Bronchial epithelial cell (primary cell): ENCODE results near the gene KIRREL1. TPM values are rescaled to one million over a fixed set of nuclear protein-coding genes. Genes with fewer than 3 reads are reported as not detected.
A peak's percentile ranks its signal among the peaks of the same experiment; 100 is the strongest.

Experiments used
- DNase-seq: peaks from one replicate; pipeline ENCODE4 v3.0.0-alpha.2; 2010; ENCODE audit warnings: low read depth
- FAIRE-seq: peaks from 2 replicates; lab custom pipeline; 2011; peaks lifted over from hg19 to GRCh38; lab: Jason Lieb, UNC
- H3K27me3 ChIP-seq: 2 replicates; pipeline ENCODE4 v1.5.1; 2011; ENCODE audit warnings: low read length; ENCODE audit not compliant: control insufficient read depth, insufficient read depth
- H3K36me3 ChIP-seq: 2 replicates; pipeline ENCODE4 v1.5.1; 2011; ENCODE audit warnings: low read length; ENCODE audit not compliant: control insufficient read depth, insufficient read depth
- H3K4me3 ChIP-seq: 2 replicates; pipeline ENCODE4 v1.5.1; 2011; ENCODE audit warnings: mild to moderate bottlenecking, low read depth, low read length, control low read depth
- total RNA-seq: library from RNA; depleted of rRNA; stranded (reverse); fragments of >200 nt; gene quantifications from 2 replicates; pipeline ENCODE4 v1.2.1, GENCODE V29; 2014
- TF ChIP-seq, protein P1 (sequence below): IDR thresholded peaks from 2 replicates; pipeline ENCODE4 v1.5.1; 2011; ENCODE audit warnings: mild to moderate bottlenecking, moderate library complexity, low read length, control low read depth, inconsistent platforms; ENCODE audit not compliant: insufficient read depth, severe bottlenecking

Gene KIRREL1
- total RNA-seq, 1 donor from 2014 or later = 24.2 TPM

- FAIRE-seq = no peak
- Histone ChIP-seq H3K36me3 (no peaks in the 10 kb centered on the region), H3K4me3 (peak overlapping the region; percentile 38), H3K27me3 (no peaks in the 10 kb centered on the region)
- DNase-seq = no peak
- TF ChIP-seq, protein P1, sequence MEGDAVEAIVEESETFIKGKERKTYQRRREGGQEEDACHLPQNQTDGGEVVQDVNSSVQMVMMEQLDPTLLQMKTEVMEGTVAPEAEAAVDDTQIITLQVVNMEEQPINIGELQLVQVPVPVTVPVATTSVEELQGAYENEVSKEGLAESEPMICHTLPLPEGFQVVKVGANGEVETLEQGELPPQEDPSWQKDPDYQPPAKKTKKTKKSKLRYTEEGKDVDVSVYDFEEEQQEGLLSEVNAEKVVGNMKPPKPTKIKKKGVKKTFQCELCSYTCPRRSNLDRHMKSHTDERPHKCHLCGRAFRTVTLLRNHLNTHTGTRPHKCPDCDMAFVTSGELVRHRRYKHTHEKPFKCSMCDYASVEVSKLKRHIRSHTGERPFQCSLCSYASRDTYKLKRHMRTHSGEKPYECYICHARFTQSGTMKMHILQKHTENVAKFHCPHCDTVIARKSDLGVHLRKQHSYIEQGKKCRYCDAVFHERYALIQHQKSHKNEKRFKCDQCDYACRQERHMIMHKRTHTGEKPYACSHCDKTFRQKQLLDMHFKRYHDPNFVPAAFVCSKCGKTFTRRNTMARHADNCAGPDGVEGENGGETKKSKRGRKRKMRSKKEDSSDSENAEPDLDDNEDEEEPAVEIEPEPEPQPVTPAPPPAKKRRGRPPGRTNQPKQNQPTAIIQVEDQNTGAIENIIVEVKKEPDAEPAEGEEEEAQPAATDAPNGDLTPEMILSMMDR = no peak
Observed at GRCh38 chr1:158113759-158114127, 120.3 kb downstream of the KIRREL1 start.

DNA sequence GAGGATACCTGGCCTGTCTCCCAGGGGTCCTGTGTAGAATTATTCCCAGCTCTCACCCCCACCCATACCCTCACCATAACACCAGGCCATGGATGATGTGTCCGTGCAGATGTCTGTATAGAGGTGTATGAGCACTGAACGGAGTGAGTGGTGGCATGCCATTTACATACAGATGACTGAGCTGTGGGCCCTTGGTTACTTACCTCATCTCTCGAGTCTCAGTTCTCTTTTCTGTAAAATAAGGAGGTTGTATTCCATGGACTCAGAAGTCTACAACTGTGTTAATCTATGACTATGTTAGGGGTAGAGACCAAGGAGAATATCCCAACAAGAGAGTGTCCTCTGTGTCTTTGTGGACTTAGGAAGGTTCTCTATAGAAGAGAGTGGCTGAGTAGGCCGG, 121.7 kb downstream of the KIRREL1 start:
- no peak for DNase-seq
- TF ChIP-seq, protein P1 = no peak
- Histone ChIP-seq H3K27me3 (no peaks in the 10 kb centered on the region), H3K36me3 (no peaks in the 10 kb centered on the region), H3K4me3 (no peak overlapping the region)
- no peak for FAIRE-seq

DNA sequence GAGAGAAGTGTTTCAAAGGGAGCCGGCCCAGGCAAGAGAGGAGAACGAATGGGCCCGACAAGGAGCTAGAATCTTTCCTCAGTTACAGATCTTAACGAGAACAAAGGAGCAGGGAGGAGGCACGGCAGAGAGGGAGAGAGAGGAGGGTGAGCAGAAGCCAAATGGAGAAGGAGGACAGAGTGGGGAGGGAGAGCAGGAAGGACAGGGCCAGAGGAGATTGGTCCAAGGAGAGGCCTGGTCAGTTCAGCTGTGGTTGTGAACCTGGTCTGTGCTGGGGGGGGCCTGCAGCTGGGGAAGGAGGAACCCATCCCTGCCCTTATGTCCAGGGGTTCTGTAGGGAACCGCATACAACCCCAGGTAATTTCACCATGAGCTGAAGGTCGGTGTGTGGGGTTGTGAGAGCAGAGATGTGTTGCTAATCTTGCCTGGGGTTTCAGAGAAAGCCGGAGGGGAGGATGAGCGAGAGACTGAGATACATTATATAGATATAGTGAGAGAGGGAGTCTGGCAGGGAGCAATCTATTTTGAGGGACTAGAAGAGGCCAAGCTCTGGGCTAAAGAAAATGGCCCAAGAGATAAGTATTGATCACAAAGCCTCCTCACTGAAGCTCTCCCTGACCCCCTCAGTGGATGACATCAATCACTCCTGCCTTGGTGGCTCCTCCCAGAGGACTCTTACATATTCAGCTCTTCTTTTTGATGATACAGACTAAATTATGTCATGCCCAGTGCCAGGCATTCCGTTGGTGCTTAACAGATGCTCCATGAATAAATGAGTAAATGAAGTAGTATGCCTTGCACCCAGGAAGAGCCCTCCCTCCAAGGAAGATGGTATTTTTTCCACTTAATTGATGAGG, 123.1 kb downstream of the KIRREL1 start:
- Histone ChIP-seq H3K27me3 (no peaks in the 10 kb centered on the region), H3K36me3 (no peaks in the 10 kb centered on the region), H3K4me3 (no peak overlapping the region)
- no peak for FAIRE-seq
- TF ChIP-seq, protein P1 = no peak
- DNase-seq = no peak

- no peak for FAIRE-seq
- H3K27me3 ChIP-seq = no peaks in the 10 kb centered on the region
Observed at GRCh38 chr1:158117854-158118704, 124.6 kb downstream of the KIRREL1 start.

GRCh38 chr1:158118713-158119402, 125.4 kb downstream of the KIRREL1 start:
- DNase-seq (no peak), FAIRE-seq (peak; percentile 68)
- Histone ChIP-seq H3K27me3 (no peaks in the 10 kb centered on the region), H3K36me3 (no peaks in the 10 kb centered on the region), H3K4me3 (no peak overlapping the region)
- TF ChIP-seq, protein P1 = no peak

More at GRCh38 chr1:158117854-158118704, 124.6 kb downstream of the KIRREL1 start:
- Histone ChIP-seq H3K4me3 (no peak overlapping the region), H3K36me3 (no peaks in the 10 kb centered on the region)
- DNase-seq = peak; percentile 29
- TF ChIP-seq, protein P1 = peak; percentile 88
